Thyroid gland (tissue), 4 donors: Measurements from ENCODE around the gene SRP72. TPM values are rescaled to one million over a fixed set of nuclear protein-coding genes. Genes with fewer than 3 reads are reported as not detected.

Experiments
- DNase-seq, 2 donors: peaks; one replicate each; pipeline ENCODE4 v3.0.0-alpha.2; 2019
- H3K27ac ChIP-seq, 3 donors: fragments of 200-600 bp; sonication (generic); 1 replicate in 2 of 3; 2 replicates in 1 of 3; pipeline ENCODE4 v1.5.1; 2016 to 2019; ENCODE audit warnings: mild to moderate bottlenecking in 1 of 3, moderate library complexity in 1 of 3
- H3K27me3 ChIP-seq: fragments of 200-600 bp; sonication (generic); one replicate; pipeline ENCODE4 v1.5.1; 2019
- H3K36me3 ChIP-seq, 2 donors: fragments of 200-600 bp; sonication (generic); one replicate each; pipeline ENCODE4 v1.5.1; 2016 to 2019
- H3K4me1 ChIP-seq, 2 donors: fragments of 200-600 bp; sonication (generic); one replicate each; pipeline ENCODE4 v1.5.1; 2017 to 2019
- H3K4me3 ChIP-seq, 3 donors: fragments of 200-600 bp; sonication (generic); replicated peaks in 1 of 3; 1 replicate in 2 of 3; 2 replicates in 1 of 3; pipeline ENCODE4 v1.5.1; 2016; ENCODE audit warnings: mild to moderate bottlenecking in 1 of 3
- H3K9me3 ChIP-seq: fragments of 200-600 bp; sonication (generic); one replicate; pipeline ENCODE4 v1.5.1; 2017
- CTCF ChIP-seq, 6 experiments: fragments of 200-600 bp in 3 of 6; fragments of 450-650 bp in 3 of 6; sonication (generic) in 3 of 6; IDR thresholded peaks; one replicate each; pipeline ENCODE4 v1.5.1; 2016 to 2019; ENCODE audit warnings: antibody characterized with exemption in 6 of 6, mild to moderate bottlenecking in 2 of 6, inconsistent platforms in 1 of 6, moderate library complexity in 1 of 6
- POLR2A ChIP-seq, 2 donors: fragments of 450-650 bp; IDR thresholded peaks; one replicate each; pipeline ENCODE4 v1.6.1; 2017; ENCODE audit warnings: antibody characterized with exemption in 2 of 2, mild to moderate bottlenecking in 2 of 2, moderate library complexity in 1 of 2
- WGBS, 2 donors: methylation state at CpG; one replicate each; pipeline ENCODE4 v1.1.5; 2017; 5-methylcytosine and 5-hydroxymethylcytosine counted together
- intact Hi-C: fragments of 100-400 bp; cut with DNase I; formaldehyde crosslinking; loops from one replicate; pipeline ENCODE4 v1.15.1; 2023
- total RNA-seq, 4 donors: library from RNA; depleted of rRNA; stranded (reverse); fragments of >200 nt; gene quantifications; one replicate each; pipeline ENCODE4 v1.2.3, GENCODE V29; 2016

Gene SRP72
- total RNA-seq, 4 donors from 2014 or later = 57.6 to 67.6 (median 59.7) TPM

DNA sequence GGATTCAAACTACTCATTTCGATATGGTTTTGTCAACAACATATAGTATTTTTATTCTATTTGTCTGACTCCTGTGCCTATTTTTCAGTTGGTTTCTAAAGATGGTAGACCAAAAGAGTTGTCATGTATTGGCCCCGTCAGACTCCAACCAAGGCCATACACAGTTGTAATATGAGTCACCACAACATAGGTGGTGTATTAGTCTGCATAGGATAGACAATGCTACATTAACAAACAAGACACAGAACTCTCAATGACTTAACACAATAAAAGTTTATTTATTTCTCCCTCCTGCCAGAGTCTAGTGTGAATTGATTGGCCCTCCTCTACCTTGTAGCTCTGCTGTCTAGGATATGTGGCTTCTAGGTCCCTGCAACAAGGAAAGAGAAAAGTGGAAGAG, 84.1 kb downstream of the SRP72 start:
- TF ChIP-seq POLR2A (IDR thresholded peaks at IDR 0.05) (no peak), CTCF (IDR thresholded peaks at IDR 0.05) (no peak)
- Histone ChIP-seq H3K4me3 (no peak overlapping the region), H3K9me3 (no peaks in the 10 kb centered on the region), H3K4me1 (no peaks in the 10 kb centered on the region), H3K27ac (no peak overlapping the region), H3K27me3 (no peaks in the 10 kb centered on the region), H3K36me3 (no peaks in the 10 kb centered on the region)
- intact Hi-C loops = no loop called here
- DNase-seq = no peak
- WGBS, 2 donors = 78 to 92% methylated on average over 2 of the region's 2 CpGs

- Histone ChIP-seq H3K4me1 (no peaks in the 10 kb centered on the region), H3K27ac (no peak overlapping the region), H3K4me3 (no peak overlapping the region), H3K9me3 (no peaks in the 10 kb centered on the region), H3K27me3 (no peaks in the 10 kb centered on the region), H3K36me3 (no peaks in the 10 kb centered on the region)
- no peak for DNase-seq
- TF ChIP-seq CTCF (IDR thresholded peaks at IDR 0.05) (no peak), POLR2A (IDR thresholded peaks at IDR 0.05) (no peak)
- intact Hi-C loops = no loop called here
Measured at GRCh38 chr4:56552273-56552672, 84.9 kb downstream of the SRP72 start.

Other genes starting within 250 kb of the SRP72 start
- 10 to 100 TPM; 15.0 to 23.8 (median 19.4) TPM for gene AASDH, start 80.1 kb upstream of the SRP72 start, total RNA-seq
- gene PPAT, start 32.0 kb upstream of the SRP72 start, total RNA-seq = 1 to 10 TPM; 3.1 to 6.1 (median 4.7) TPM
- 10 to 100 TPM; 21.7 to 31.5 (median 29.5) TPM for gene PAICS, start 31.4 kb upstream of the SRP72 start, total RNA-seq
- under 1 TPM in 1 of 4 donors, not detected in 3; 0.56 TPM for gene ARL9, start 38.2 kb downstream of the SRP72 start, total RNA-seq
- 100 to 1,000 TPM; 271 to 316 (median 289) TPM for gene HOPX, start 213.7 kb downstream of the SRP72 start, total RNA-seq